ENCODE data around the gene PIMREG. TPM values are rescaled to one million over a fixed set of nuclear protein-coding genes. Genes with fewer than 3 reads are reported as not detected.

Gene PIMREG
- polyA plus RNA-seq, 2 of the 4 experiments (the other 2 are of a cell fraction) = 26.3 to 28.9 TPM

- H3K4me3 ChIP-seq = no peak overlapping the region
- H3K27ac ChIP-seq = no peak overlapping the region
- ATAC-seq (no peak), DNase-seq (ENCODE audit: low read depth in 1 of 2, low spot score in 1 of 2) (no peak), FAIRE-seq (no peak)
- no peak overlapping the region for H3K4me2 ChIP-seq
- H3K4me1 ChIP-seq = peaks cover 4% of the 10 kb centered on the region
- 90% methylated on average over 2 of the region's 2 CpGs for WGBS (ENCODE audit: missing lambda C conversion rate)
- no peak for TF ChIP-seq HEYL (CRISPR knock-in tag; IDR thresholded peaks at IDR 0.05)
- no peak for TF ChIP-seq MAZ (IDR thresholded peaks at IDR 0.05; ENCODE audit: borderline replicate concordance, low read depth, low read length)
- TF ChIP-seq PBX3 (IDR thresholded peaks at IDR 0.05) = no peak
- CTCF ChIA-PET = interaction anchor here (1.1 to 8.1 kb wide), 4 partner anchors 11 to 542 kb away, joined by 3 to 77 read pairs (median 4); no protein-coding TSS in a partner anchor
- H3K9me3 ChIP-seq = 0 out of 3 replicates have a peak, but pooled peaks cover 5% of the 10 kb centered on the region
- POLR2A ChIA-PET = interaction anchor here (0.9 kb wide), 1 partner anchor 177 kb away, joined by 3 read pairs; a partner anchor contains a TSS
Observed at GRCh38 chr17:6462692-6463091, 18.4 kb downstream of the PIMREG start.

GRCh38 chr17:6463616-6464445, 19.6 kb downstream of the PIMREG start:
- FAIRE-seq (no peak), ATAC-seq (no peak), DNase-seq (ENCODE audit: low read depth in 1 of 2, low spot score in 1 of 2) (no peak)
- no peak overlapping the region for H3K4me2 ChIP-seq
- 81% methylated on average over 23 of the region's 24 CpGs for WGBS (ENCODE audit: missing lambda C conversion rate)
- H3K9me3 ChIP-seq = 0 out of 3 replicates have a peak, but pooled peaks cover 5% of the 10 kb centered on the region
- no peaks in the 10 kb centered on the region for H3K4me1 ChIP-seq
- H3K27ac ChIP-seq = no peak overlapping the region
- POLR2A ChIA-PET = interaction anchor here (0.6 to 0.9 kb wide), 2 partner anchors 43 to 176 kb away, joined by 3 to 7 read pairs; a partner anchor contains a TSS
- CTCF ChIA-PET = interaction anchor here (1.1 to 8.1 kb wide), 3 partner anchors 10 to 178 kb away, joined by 3 to 77 read pairs (median 5); no protein-coding TSS in a partner anchor
- TF ChIP-seq HOXB13 (CRISPR knock-in tag; IDR thresholded peaks at IDR 0.05; ENCODE audit: low read depth) (no peak), REST (IDR thresholded peaks at IDR 0.05) (no peak), ATOH8 (CRISPR knock-in tag; IDR thresholded peaks at IDR 0.05; ENCODE audit: low read depth) (no peak)
- no peak overlapping the region for H3K4me3 ChIP-seq

- CTCF ChIA-PET = interaction anchor here (8.1 kb wide), 1 partner anchor 9 kb away, joined by 77 read pairs; no protein-coding TSS in a partner anchor
- no peak overlapping the region for H3K4me3 ChIP-seq
- FAIRE-seq (no peak), ATAC-seq (no peak), DNase-seq (ENCODE audit: low read depth in 1 of 2, low spot score in 1 of 2) (no peak)
- POLR2A ChIA-PET = no interaction called here
- WGBS (ENCODE audit: missing lambda C conversion rate) = 79% methylated on average over 11 of the region's 14 CpGs
- H3K9me3 ChIP-seq = 0 out of 3 replicates have a peak, but pooled peaks cover 5% of the 10 kb centered on the region
- TF ChIP-seq CEBPB (IDR thresholded peaks at IDR 0.05) = no peak
- TF ChIP-seq PHF8 (IDR thresholded peaks at IDR 0.05; ENCODE audit: borderline replicate concordance, low read depth) = no peak
- no peak for TF ChIP-seq FOXS1 (CRISPR knock-in tag; IDR thresholded peaks at IDR 0.05)
- TF ChIP-seq FOSB (CRISPR knock-in tag; IDR thresholded peaks at IDR 0.05) = no peak
- no peak for TF ChIP-seq CHD4 (IDR thresholded peaks at IDR 0.05; ENCODE audit: borderline replicate concordance)
- no peak for TF ChIP-seq CBX2 (IDR thresholded peaks at IDR 0.05; ENCODE audit: borderline replicate concordance, low read depth)
- no peak for TF ChIP-seq ZFP36 (IDR thresholded peaks at IDR 0.05; ENCODE audit: borderline replicate concordance, partially characterized antibody)
- TF ChIP-seq CHD2 (IDR thresholded peaks at IDR 0.05; ENCODE audit: low read length, partially characterized antibody) = no peak
- no peak for TF ChIP-seq EHF (CRISPR knock-in tag; IDR thresholded peaks at IDR 0.05)
- no peak overlapping the region for H3K27ac ChIP-seq
- no peaks in the 10 kb centered on the region for H3K4me1 ChIP-seq
- H3K4me2 ChIP-seq = no peak overlapping the region
Observed at GRCh38 chr17:6464446-6465041, 20.3 kb downstream of the PIMREG start.

Data from A549 (cell line).